Measurements from ENCODE around the gene DNAJC3. TPM values are rescaled to one million over a fixed set of nuclear protein-coding genes. Genes with fewer than 3 reads are reported as not detected.
A peak's percentile ranks its signal among the peaks of the same experiment; 100 is the strongest.

The DNAJC3 gene
- total and polyA plus RNA-seq, 2 of the 13 experiments (the other 11 are each of a cell fraction or from before 2014, with no cell fraction given) = 10.4 to 48.2 TPM

DNA sequence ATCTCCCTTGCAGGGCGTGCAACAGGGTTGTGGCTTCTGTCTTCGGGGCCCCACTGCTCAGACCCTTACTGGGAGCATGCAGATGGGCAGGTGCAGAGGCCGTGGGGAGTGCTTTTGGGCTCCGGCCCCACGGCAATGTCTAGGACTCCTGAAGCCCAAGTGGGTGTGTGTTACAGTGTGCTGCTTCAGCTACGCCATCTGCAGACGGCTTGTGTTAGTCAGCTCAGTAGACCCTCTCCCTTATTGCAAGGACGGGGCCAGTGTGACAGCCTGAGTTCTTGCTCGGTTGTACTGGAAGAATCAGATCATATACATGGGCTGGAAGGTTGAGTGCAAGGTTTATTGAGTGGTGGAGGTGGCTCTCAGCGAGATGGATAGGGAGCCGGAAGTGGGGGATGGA lies 39.3 kb downstream of the DNAJC3 start:
- no TSS peak for BruUV-seq (replicated peaks)
- TF ChIP-seq FOXK2 (IDR thresholded peaks at IDR 0.05) (no peak), ISL2 (CRISPR knock-in tag; IDR thresholded peaks at IDR 0.05) (no peak), MEIS2 (CRISPR knock-in tag; IDR thresholded peaks at IDR 0.05) (no peak), FOXO1 (CRISPR knock-in tag; IDR thresholded peaks at IDR 0.05) (no peak), IKZF1 (IDR thresholded peaks at IDR 0.05) (no peak), MBNL3 (CRISPR knock-in tag; conservative IDR thresholded peaks at IDR 0.05) (no peak), ZFP1 (CRISPR knock-in tag; IDR thresholded peaks at IDR 0.05) (no peak), ZNF20 (CRISPR knock-in tag; IDR thresholded peaks at IDR 0.05) (no peak), ZBTB3 (CRISPR knock-in tag; IDR thresholded peaks at IDR 0.05; ENCODE audit: borderline replicate concordance, low read depth) (no peak), ZNF619 (CRISPR knock-in tag; IDR thresholded peaks at IDR 0.05) (no peak)
- TF ChIP-seq, protein P1, sequence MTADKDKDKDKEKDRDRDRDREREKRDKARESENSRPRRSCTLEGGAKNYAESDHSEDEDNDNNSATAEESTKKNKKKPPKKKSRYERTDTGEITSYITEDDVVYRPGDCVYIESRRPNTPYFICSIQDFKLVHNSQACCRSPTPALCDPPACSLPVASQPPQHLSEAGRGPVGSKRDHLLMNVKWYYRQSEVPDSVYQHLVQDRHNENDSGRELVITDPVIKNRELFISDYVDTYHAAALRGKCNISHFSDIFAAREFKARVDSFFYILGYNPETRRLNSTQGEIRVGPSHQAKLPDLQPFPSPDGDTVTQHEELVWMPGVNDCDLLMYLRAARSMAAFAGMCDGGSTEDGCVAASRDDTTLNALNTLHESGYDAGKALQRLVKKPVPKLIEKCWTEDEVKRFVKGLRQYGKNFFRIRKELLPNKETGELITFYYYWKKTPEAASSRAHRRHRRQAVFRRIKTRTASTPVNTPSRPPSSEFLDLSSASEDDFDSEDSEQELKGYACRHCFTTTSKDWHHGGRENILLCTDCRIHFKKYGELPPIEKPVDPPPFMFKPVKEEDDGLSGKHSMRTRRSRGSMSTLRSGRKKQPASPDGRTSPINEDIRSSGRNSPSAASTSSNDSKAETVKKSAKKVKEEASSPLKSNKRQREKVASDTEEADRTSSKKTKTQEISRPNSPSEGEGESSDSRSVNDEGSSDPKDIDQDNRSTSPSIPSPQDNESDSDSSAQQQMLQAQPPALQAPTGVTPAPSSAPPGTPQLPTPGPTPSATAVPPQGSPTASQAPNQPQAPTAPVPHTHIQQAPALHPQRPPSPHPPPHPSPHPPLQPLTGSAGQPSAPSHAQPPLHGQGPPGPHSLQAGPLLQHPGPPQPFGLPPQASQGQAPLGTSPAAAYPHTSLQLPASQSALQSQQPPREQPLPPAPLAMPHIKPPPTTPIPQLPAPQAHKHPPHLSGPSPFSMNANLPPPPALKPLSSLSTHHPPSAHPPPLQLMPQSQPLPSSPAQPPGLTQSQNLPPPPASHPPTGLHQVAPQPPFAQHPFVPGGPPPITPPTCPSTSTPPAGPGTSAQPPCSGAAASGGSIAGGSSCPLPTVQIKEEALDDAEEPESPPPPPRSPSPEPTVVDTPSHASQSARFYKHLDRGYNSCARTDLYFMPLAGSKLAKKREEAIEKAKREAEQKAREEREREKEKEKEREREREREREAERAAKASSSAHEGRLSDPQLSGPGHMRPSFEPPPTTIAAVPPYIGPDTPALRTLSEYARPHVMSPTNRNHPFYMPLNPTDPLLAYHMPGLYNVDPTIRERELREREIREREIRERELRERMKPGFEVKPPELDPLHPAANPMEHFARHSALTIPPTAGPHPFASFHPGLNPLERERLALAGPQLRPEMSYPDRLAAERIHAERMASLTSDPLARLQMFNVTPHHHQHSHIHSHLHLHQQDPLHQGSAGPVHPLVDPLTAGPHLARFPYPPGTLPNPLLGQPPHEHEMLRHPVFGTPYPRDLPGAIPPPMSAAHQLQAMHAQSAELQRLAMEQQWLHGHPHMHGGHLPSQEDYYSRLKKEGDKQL (CRISPR knock-in tag; IDR thresholded peaks at IDR 0.05; ENCODE audit: low read depth) = no peak
- TF ChIP-seq, protein P2, sequence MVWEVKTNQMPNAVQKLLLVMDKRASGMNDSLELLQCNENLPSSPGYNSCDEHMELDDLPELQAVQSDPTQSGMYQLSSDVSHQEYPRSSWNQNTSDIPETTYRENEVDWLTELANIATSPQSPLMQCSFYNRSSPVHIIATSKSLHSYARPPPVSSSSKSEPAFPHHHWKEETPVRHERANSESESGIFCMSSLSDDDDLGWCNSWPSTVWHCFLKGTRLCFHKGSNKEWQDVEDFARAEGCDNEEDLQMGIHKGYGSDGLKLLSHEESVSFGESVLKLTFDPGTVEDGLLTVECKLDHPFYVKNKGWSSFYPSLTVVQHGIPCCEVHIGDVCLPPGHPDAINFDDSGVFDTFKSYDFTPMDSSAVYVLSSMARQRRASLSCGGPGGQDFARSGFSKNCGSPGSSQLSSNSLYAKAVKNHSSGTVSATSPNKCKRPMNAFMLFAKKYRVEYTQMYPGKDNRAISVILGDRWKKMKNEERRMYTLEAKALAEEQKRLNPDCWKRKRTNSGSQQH (CRISPR knock-in tag; IDR thresholded peaks at IDR 0.05; ENCODE audit: low read depth) = no peak
- TF ChIP-seq, protein P3, sequence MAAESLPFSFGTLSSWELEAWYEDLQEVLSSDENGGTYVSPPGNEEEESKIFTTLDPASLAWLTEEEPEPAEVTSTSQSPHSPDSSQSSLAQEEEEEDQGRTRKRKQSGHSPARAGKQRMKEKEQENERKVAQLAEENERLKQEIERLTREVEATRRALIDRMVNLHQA (CRISPR knock-in tag; IDR thresholded peaks at IDR 0.05) = no peak
- TF ChIP-seq, protein P4, sequence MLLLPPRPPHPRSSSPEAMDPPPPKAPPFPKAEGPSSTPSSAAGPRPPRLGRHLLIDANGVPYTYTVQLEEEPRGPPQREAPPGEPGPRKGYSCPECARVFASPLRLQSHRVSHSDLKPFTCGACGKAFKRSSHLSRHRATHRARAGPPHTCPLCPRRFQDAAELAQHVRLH (CRISPR knock-in tag; IDR thresholded peaks at IDR 0.05; ENCODE audit: borderline replicate concordance, low read depth) = no peak
- TF ChIP-seq, protein P5, sequence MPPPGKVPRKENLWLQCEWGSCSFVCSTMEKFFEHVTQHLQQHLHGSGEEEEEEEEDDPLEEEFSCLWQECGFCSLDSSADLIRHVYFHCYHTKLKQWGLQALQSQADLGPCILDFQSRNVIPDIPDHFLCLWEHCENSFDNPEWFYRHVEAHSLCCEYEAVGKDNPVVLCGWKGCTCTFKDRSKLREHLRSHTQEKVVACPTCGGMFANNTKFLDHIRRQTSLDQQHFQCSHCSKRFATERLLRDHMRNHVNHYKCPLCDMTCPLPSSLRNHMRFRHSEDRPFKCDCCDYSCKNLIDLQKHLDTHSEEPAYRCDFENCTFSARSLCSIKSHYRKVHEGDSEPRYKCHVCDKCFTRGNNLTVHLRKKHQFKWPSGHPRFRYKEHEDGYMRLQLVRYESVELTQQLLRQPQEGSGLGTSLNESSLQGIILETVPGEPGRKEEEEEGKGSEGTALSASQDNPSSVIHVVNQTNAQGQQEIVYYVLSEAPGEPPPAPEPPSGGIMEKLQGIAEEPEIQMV (CRISPR knock-in tag; IDR thresholded peaks at IDR 0.05; ENCODE audit: low read depth) = no peak
- TF ChIP-seq, protein P6, sequence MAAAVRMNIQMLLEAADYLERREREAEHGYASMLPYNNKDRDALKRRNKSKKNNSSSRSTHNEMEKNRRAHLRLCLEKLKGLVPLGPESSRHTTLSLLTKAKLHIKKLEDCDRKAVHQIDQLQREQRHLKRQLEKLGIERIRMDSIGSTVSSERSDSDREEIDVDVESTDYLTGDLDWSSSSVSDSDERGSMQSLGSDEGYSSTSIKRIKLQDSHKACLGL (CRISPR knock-in tag; IDR thresholded peaks at IDR 0.05) = no peak

More for the DNA sequence above, 39.3 kb downstream of the DNAJC3 start:
- Histone ChIP-seq H3K4me3 (replicated peaks in 1 of 3; ENCODE audit: insufficient read depth in 1 of 3, low read depth in 2 of 3, low read length in 3 of 3) (no peak overlapping the region), H3K9ac (ENCODE audit: insufficient read depth, low read depth, low read length) (no peak overlapping the region), H3K4me1 (ENCODE audit: insufficient read depth, low read length) (peaks cover 9% of the 10 kb centered on the region; the same call in 1 of the 2 replicates), H2AFZ (ENCODE audit: low read length) (no peak overlapping the region), H3K79me2 (ENCODE audit: insufficient read depth, low read length) (no peaks in the 10 kb centered on the region), H3K27me3 (ENCODE audit: control insufficient read depth in 1 of 2, insufficient read depth in 2 of 2, low read length in 2 of 2) (no peaks in the 10 kb centered on the region; a peak in 1 of 5 replicates), H3K27ac (ENCODE audit: extremely low read length, insufficient read depth, low read length) (no peak overlapping the region), H3K9me3 (ENCODE audit: low read length) (peaks cover 9% of the 10 kb centered on the region; the same call in 1 of the 2 replicates), H3K36me3 (replicated peaks in 1 of 2; ENCODE audit: control insufficient read depth in 1 of 2, insufficient read depth in 2 of 2, low read length in 2 of 2) (peaks cover 1 to 30% of the 10 kb centered on the region in 2 experiments), H3K4me2 (ENCODE audit: low read depth, low read length) (no peak overlapping the region), H4K20me1 (ENCODE audit: insufficient read depth, low read length) (no peaks in the 10 kb centered on the region)
- no peak for DNase-seq (ENCODE audit: low spot score)
- in situ Hi-C loops (cut with HindIII; ENCODE audit: extremely low pct_ligation_motif_present, low pct_unique_long_range_greater_than_20kb) (no loop called here), intact Hi-C loops (cut with micrococcal nuclease; ENCODE audit: unreplicated experiment) (no loop called here)
- no peak for FAIRE-seq
- POLR2A ChIA-PET = no interaction called here
- peak; percentile 28; the same call in 2 of the 3 replicates for ATAC-seq
- CTCF ChIA-PET (ENCODE audit: low intra/inter-chr PET ratio, low total read pairs) = no interaction called here
- WGBS (ENCODE audit: low lambda C conversion rate) = 93% methylated on average over 6 of the region's 11 CpGs
